Activated CD4-positive, alpha-beta T cell treated with anti-CD3 and anti-CD28 coated beads, Interleukin-2, amount 10 ng/mL, durations not matched to agents 7 days and 5 days (primary cell): ENCODE data around the gene SORCS3. TPM values are rescaled to one million over a fixed set of nuclear protein-coding genes. Genes with fewer than 3 reads are reported as not detected.

Source experiments
- CTCF ChIA-PET: fragments of 350-600 bp; sonication (Branson Sonifier 250); formaldehyde crosslinking; loops from one replicate; lab custom pipeline; 2021; ENCODE audit warnings: antibody characterized with exemption; lab: Charles Lee
- POLR2A ChIA-PET: fragments of 350-600 bp; sonication (Branson Sonifier 250); formaldehyde crosslinking; loops from one replicate; lab custom pipeline; 2021; ENCODE audit warnings: antibody characterized with exemption; lab: Charles Lee
- DNase-seq: peaks from one replicate; pipeline ENCODE4 v3.0.0-alpha.2; 2020
- H3K27ac Mint-ChIP-seq: one replicate; pipeline ENCODE4 v1.8.0; 2021; ENCODE audit warnings: mild to moderate bottlenecking, moderate library complexity, mixed read lengths
- H3K27me3 Mint-ChIP-seq: one replicate; pipeline ENCODE4 v1.8.0; 2021; ENCODE audit warnings: mixed read lengths
- H3K36me3 Mint-ChIP-seq: one replicate; pipeline ENCODE4 v1.8.0; 2021; ENCODE audit warnings: low read depth, mixed read lengths
- H3K4me1 Mint-ChIP-seq: one replicate; pipeline ENCODE4 v1.8.0; 2021; ENCODE audit warnings: mixed read lengths
- H3K4me3 Mint-ChIP-seq: one replicate; pipeline ENCODE4 v1.8.0; 2021; ENCODE audit warnings: mild to moderate bottlenecking, moderate library complexity, mixed read lengths
- H3K9me3 Mint-ChIP-seq: one replicate; pipeline ENCODE4 v1.8.0; 2021; ENCODE audit warnings: mixed read lengths
- total RNA-seq, 2 experiments: library from RNA; stranded (reverse); gene quantifications; one replicate each; pipeline ENCODE4 v1.2.3, GENCODE V29; 2021

SORCS3 gene
- under 1 TPM in 1 of 2 experiments, not detected in 1; 0.17 TPM for total RNA-seq

DNA sequence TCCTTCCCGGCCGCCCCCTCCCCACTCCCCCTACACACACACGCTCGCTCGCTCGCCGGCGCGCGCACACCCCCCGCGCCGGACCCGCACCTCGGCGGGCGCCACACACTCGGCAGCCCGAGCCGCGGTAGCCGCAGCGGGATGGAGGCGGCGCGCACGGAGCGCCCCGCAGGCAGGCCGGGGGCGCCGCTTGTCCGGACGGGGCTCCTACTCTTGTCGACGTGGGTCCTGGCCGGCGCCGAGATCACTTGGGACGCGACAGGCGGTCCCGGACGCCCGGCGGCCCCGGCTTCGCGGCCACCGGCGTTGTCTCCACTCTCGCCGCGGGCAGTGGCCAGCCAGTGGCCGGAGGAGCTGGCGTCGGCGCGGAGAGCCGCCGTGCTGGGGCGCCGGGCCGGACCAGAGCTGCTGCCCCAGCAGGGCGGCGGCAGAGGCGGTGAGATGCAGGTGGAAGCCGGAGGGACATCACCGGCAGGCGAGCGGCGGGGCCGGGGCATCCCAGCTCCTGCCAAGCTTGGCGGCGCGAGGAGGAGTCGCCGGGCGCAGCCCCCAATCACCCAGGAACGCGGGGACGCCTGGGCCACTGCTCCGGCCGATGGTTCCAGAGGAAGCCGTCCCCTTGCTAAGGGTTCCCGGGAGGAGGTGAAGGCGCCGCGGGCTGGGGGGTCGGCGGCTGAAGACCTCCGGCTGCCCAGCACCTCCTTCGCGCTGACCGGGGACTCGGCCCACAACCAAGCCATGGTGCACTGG lies at the start of gene SORCS3:
Gene SORCS3 (plus strand): TSS at position 104 of the 750 bp plus-strand sequence.
- no peaks in the 10 kb centered on the region for H3K9me3 Mint-ChIP-seq
- CTCF ChIA-PET: no interaction called here
- peaks cover 77% of the 10 kb centered on the region for H3K27me3 Mint-ChIP-seq
- peaks cover 2% of the 10 kb centered on the region for H3K4me1 Mint-ChIP-seq
- POLR2A ChIA-PET: no interaction called here
- no peaks in the 10 kb centered on the region for H3K36me3 Mint-ChIP-seq
- H3K4me3 Mint-ChIP-seq: no peak within 1 kb of the TSS
- no peak for DNase-seq
- no peak within 1 kb of the TSS for H3K27ac Mint-ChIP-seq

DNA sequence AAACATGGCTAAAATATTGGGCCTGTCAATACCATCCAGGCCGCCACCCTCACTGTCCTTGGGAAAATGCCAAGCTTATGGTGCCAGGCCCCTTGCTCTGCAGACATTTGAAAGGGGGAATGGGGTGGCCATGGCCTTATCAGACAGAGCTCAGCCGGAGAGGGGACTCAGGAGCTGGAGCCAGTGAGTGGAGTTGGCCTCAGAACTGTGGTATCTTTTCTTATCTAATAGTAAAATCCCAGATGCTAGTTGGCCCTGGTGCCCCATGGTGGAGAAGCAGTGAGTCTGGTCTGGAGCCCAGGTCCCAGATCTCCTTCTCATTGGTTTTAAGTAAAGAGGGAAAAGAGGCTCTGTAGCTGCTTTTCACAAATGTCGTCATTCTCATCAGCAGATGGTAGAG lies 49.6 kb upstream of the SORCS3 start:
- Mint-ChIP-seq H3K4me1 (peaks cover 12% of the 10 kb centered on the region), H3K36me3 (no peaks in the 10 kb centered on the region), H3K27me3 (peaks cover 3% of the 10 kb centered on the region), H3K4me3 (no peak overlapping the region), H3K9me3 (no peaks in the 10 kb centered on the region), H3K27ac (no peak overlapping the region)
- ChIA-PET POLR2A (no interaction called here), CTCF (interaction anchor here (0.5 to 0.6 kb wide), 2 partner anchors 31 to 452 kb away, joined by 3 read pairs; no protein-coding TSS in a partner anchor)
- no peak for DNase-seq

DNA sequence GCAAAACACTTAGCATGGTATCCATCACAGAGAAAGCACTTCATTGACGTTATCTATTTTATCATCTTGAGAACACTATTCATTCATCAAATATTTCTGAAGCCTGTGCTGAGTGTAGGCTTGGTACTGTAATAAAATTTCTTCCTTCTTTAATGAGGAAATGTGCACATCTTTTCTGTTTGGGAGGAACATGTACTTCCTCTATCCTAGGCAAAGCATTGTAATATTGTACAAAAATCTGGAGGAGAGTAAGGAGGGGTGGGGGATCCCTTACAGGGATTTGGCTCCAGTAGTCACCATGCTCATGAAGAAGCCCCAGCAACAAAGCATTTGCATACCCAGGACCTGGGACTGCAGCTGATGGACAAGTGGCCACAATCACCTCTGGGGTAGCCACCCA lies 39.9 kb upstream of the SORCS3 start:
- no peak overlapping the region for H3K27ac Mint-ChIP-seq
- CTCF ChIA-PET: no interaction called here
- H3K4me3 Mint-ChIP-seq: no peak overlapping the region
- H3K9me3 Mint-ChIP-seq: no peaks in the 10 kb centered on the region
- peaks cover 10% of the 10 kb centered on the region for H3K27me3 Mint-ChIP-seq
- H3K4me1 Mint-ChIP-seq: no peaks in the 10 kb centered on the region
- POLR2A ChIA-PET: no interaction called here
- DNase-seq: no peak
- H3K36me3 Mint-ChIP-seq: no peaks in the 10 kb centered on the region

DNA sequence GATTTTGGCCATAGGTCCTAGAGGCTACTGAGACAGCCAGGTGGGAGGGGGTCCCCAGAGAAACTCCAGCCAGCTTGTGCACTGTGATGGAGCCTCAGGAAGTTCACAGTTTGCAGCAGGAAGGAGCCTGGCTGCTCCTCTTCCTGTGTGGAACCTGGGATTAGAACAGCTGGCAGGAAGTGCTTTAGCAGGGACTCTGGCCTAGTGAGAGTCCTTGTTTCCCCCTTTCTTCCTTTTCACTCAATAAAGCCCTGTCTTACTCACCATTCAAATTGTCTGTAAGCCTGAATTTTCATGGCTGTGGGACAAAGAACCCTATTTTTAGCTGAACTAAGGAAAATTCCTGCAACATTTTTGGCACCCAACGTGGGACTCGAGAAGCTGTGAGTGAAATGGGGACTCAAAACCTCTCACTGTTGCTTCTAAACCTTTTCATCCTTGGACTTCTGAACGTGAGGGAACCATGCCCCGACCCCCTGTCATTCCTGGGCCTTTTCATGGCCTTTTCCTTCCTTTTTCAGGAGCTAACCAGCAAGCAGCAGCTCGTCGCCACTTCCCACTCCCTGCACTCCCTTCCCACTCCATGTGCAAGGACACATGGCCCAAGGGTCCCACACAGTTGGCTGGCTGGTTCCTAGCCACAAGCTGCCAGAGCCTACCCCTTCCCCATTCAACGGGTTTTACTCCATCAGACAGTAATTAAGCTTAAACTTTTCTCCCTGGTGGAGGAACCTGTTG lies 32.8 kb upstream of the SORCS3 start:
- Mint-ChIP-seq H3K4me3 (no peak overlapping the region), H3K4me1 (no peaks in the 10 kb centered on the region), H3K27me3 (peaks cover 5% of the 10 kb centered on the region), H3K27ac (no peak overlapping the region), H3K9me3 (peaks cover 5% of the 10 kb centered on the region), H3K36me3 (no peaks in the 10 kb centered on the region)
- CTCF ChIA-PET: interaction anchor here (0.5 kb wide), 1 partner anchor 9 kb away, joined by 3 read pairs; no protein-coding TSS in a partner anchor
- POLR2A ChIA-PET: no interaction called here
- no peak for DNase-seq

DNA sequence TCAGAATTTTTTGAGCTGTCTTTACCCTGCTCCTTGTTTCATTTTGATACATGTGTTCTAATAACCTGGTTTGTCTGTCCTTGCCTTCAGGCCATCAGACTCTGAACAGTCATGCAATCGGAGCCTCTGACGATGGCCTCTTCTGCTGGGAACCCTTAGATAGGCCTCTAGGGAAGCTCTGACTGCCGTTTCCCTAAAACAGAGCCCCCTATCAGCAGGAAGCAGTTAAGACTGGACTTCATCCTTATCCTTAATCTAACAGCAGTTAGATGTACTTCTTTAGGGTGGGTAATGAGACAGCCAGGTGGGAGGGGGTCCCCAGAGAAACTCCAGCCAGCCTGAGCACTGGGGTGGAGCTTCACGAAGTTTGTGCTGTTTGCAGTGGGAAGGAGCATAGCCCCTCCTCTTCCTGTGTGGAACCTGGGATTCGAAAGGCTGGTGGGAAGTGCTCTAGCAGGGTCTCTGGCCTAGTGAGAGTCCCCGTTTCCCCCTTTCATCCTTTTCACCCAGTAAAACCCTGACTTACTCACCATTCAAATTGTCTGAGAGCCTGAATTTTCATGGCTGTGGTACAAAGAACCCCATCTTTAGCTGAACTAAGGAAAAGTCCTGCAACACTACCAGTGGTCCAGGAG lies 28.4 kb upstream of the SORCS3 start:
- H3K27ac Mint-ChIP-seq: no peak overlapping the region
- no peak overlapping the region for H3K4me3 Mint-ChIP-seq
- DNase-seq: no peak
- no peaks in the 10 kb centered on the region for H3K36me3 Mint-ChIP-seq
- ChIA-PET CTCF (no interaction called here), POLR2A (no interaction called here)
- H3K27me3 Mint-ChIP-seq: peaks cover 5% of the 10 kb centered on the region
- no peaks in the 10 kb centered on the region for H3K4me1 Mint-ChIP-seq
- peaks cover 5% of the 10 kb centered on the region for H3K9me3 Mint-ChIP-seq

DNA sequence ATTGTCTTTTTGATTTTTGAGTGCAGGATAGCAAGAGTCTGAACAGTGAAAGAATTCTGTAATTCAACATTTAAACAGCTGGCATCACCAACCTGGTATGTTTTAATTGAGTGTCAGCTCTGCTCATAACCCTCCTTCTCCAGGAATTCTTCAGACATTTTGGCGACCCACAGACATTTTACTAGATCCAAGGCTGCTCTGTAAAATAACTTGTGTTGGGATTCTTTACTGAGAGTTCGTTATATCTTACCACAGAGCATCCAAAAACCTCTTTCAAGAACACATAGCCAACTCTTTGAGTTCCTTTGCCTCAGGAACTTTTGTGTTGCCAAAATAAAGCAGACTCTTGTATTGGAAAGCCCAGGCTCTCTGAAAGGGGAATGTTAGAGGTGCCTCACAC lies 27.7 kb upstream of the SORCS3 start:
- POLR2A ChIA-PET: no interaction called here
- CTCF ChIA-PET: interaction anchor here (0.6 kb wide), 1 partner anchor 314 kb away, joined by 3 read pairs; no protein-coding TSS in a partner anchor
- no peaks in the 10 kb centered on the region for H3K36me3 Mint-ChIP-seq
- H3K4me3 Mint-ChIP-seq: no peak overlapping the region
- no peak for DNase-seq
- H3K4me1 Mint-ChIP-seq: no peaks in the 10 kb centered on the region
- peaks cover 5% of the 10 kb centered on the region for H3K27me3 Mint-ChIP-seq
- H3K9me3 Mint-ChIP-seq: peaks cover 5% of the 10 kb centered on the region
- no peak overlapping the region for H3K27ac Mint-ChIP-seq

DNA sequence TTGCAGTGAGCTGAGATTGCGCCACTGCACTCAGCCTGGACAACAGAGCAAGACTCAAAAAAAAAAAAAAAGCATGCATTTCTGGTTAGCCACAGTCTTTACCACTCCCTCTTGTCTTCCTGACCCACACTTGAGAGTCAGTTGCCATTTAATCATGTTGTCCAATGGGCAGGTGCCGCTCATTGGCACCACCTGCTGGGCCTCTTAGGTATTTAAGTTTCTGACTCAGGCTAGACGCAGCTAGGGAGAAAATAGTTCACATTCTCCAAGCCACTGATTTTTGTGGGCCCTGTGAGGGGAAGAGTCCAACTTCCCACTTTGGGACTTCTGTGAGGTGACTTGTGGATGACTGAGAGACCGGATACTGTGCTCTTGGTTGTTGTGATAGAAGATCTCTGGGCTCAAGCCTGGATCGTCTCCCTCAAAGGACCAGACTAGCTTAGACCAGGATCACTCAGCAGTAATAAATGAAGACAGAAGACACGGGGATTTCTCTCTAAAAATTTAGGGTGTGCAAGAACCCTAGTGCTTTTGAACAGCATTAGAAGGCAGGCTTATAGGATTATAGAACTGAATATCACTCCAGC lies 26.8 kb upstream of the SORCS3 start:
- Mint-ChIP-seq H3K27ac (no peak overlapping the region), H3K36me3 (no peaks in the 10 kb centered on the region), H3K4me3 (no peak overlapping the region), H3K27me3 (peaks cover 5% of the 10 kb centered on the region), H3K9me3 (peaks cover 4% of the 10 kb centered on the region), H3K4me1 (no peaks in the 10 kb centered on the region)
- ChIA-PET POLR2A (interaction anchor here (0.6 kb wide), 1 partner anchor 61 kb away, joined by 3 read pairs; no protein-coding TSS in a partner anchor), CTCF (interaction anchor here (0.6 to 1.0 kb wide), 3 partner anchors 208 to 323 kb away, joined by 3 read pairs; no protein-coding TSS in a partner anchor)
- peak; percentile 39 for DNase-seq

DNA sequence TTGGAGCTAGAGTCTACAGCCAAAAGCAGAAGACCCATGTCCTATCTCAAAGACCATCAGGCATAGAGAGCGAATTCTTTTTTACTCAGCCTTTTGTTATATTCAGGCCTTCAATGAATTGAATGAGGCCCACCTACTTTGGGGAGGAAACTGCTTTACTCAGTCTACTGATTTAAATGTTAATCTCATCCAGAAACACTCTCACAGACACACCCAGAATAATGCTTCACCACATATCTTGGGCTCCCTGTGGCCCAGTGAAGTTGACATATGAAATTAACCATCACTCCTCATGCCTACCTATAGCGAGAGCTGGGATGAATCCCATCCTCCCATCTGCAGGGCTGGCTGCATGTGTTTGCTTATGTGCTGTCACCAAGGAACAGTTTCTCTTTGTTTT lies 26.0 kb upstream of the SORCS3 start:
- CTCF ChIA-PET: no interaction called here
- DNase-seq: no peak
- Mint-ChIP-seq H3K27me3 (peaks cover 9% of the 10 kb centered on the region), H3K4me1 (no peaks in the 10 kb centered on the region), H3K9me3 (no peaks in the 10 kb centered on the region), H3K27ac (no peak overlapping the region), H3K4me3 (no peak overlapping the region), H3K36me3 (no peaks in the 10 kb centered on the region)
- POLR2A ChIA-PET: no interaction called here

DNA sequence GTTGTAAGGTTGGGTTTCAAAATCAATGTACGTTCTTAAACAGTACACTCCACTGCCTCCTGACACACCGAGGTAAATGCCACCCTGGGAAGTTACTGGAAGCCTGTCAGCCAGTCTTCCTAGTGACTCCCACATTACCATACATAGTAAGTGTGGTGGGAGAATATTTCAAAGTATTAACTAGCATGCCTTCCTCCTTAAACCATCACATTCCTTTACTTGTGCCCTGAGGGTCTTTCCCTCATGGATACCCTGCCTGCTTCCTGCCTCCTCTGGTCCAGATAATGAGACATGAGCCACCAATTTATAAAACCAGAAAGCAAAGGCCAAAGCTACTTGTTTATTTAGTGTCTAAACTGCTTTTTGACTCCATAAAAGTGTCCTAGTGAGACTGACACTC lies 23.3 kb upstream of the SORCS3 start:
- Mint-ChIP-seq H3K4me3 (no peak overlapping the region), H3K36me3 (no peaks in the 10 kb centered on the region), H3K27ac (no peak overlapping the region), H3K27me3 (peaks cover 11% of the 10 kb centered on the region), H3K4me1 (no peaks in the 10 kb centered on the region), H3K9me3 (no peaks in the 10 kb centered on the region)
- CTCF ChIA-PET: no interaction called here
- POLR2A ChIA-PET: no interaction called here
- no peak for DNase-seq

DNA sequence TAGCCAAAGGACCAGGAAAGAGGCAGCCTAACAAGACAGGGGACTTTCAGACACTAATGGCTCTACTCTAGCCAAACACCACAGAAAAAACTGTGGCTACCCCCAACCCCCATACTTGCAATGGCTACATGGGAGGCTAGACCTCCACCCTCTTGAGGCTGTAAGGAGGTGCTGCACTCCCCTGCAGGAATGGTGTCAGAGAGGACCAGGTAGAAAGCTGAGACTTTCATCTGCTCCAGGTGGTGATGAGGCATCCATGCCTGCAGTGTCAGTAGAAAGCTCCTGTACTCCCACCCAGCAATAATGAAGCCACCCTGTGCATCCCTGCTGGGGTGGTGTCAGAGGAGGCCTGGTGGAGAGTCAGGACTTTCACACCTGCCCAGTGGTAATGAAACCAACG lies 18.9 kb upstream of the SORCS3 start:
- H3K4me3 Mint-ChIP-seq: no peak overlapping the region
- ChIA-PET CTCF (interaction anchor here (0.8 kb wide), 1 partner anchor 31 kb away, joined by 3 read pairs; no protein-coding TSS in a partner anchor), POLR2A (no interaction called here)
- peaks cover 32% of the 10 kb centered on the region for H3K27me3 Mint-ChIP-seq
- H3K36me3 Mint-ChIP-seq: no peaks in the 10 kb centered on the region
- H3K4me1 Mint-ChIP-seq: no peaks in the 10 kb centered on the region
- DNase-seq: no peak
- no peak overlapping the region for H3K27ac Mint-ChIP-seq
- no peaks in the 10 kb centered on the region for H3K9me3 Mint-ChIP-seq

DNA sequence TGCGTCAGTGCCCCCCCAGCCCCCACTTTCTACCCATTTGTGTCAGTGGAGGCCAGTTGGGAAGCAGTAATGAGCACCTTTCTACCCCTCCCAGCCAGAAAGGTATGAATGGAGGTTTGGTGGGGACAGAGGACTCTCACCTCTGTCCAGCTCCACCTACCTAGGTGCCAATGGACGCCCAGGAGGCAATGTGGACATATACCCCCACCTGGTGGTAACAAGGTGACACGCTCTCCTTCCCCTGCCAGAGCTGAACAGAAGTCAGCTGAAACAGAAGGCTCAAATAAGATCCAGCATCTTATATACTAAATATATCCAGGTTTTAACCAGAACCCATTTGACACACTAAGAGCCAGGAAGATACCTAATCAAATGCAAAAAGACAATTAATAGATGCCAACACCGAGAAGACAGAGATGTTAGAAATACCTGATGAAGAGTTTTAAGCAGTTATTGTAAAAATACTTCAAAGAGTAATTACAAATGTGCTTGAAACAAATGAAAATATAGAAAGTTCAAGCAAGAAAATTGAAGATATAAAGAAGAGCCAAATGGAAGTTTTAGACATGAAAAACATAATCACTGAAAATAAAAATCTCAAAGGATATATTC lies 18.4 kb upstream of the SORCS3 start:
- Mint-ChIP-seq H3K4me1 (no peaks in the 10 kb centered on the region), H3K9me3 (no peaks in the 10 kb centered on the region), H3K27ac (no peak overlapping the region), H3K4me3 (no peak overlapping the region), H3K36me3 (no peaks in the 10 kb centered on the region), H3K27me3 (peaks cover 32% of the 10 kb centered on the region)
- ChIA-PET CTCF (interaction anchor here (0.8 kb wide), 1 partner anchor 32 kb away, joined by 3 read pairs; no protein-coding TSS in a partner anchor), POLR2A (no interaction called here)
- peak; percentile 16 for DNase-seq

DNA sequence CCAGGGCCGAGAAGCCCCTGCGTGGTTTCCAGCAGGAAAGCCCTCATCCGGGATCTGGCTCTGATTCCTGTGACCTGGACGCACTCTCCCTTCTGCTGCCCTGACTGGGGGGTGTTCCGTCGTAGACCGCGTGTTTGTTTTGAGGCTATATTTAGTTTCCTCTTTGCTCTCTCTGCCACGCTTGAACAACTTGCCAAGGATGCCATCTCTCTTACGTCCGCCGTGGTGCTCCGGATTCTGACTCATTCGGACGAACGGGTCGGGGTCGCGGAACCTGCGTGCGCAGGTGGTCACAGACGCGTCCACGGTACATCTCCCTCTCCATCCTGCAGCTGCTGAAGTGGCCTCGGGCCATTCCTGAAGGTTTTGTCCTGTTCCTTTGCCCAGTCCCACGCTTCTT lies 10.4 kb upstream of the SORCS3 start:
- Mint-ChIP-seq H3K27me3 (peaks cover 28% of the 10 kb centered on the region), H3K4me1 (no peaks in the 10 kb centered on the region), H3K4me3 (no peak overlapping the region), H3K36me3 (no peaks in the 10 kb centered on the region), H3K9me3 (no peaks in the 10 kb centered on the region), H3K27ac (no peak overlapping the region)
- ChIA-PET POLR2A (no interaction called here), CTCF (no interaction called here)
- DNase-seq: no peak
